ENCODE data around the gene SKI. TPM values are rescaled to one million over a fixed set of nuclear protein-coding genes. Genes with fewer than 3 reads are reported as not detected.
A peak's percentile ranks its signal among the peaks of the same experiment; 100 is the strongest.

SKI gene
- total and polyA plus RNA-seq, 9 of the 15 experiments (the other 6 are each of a cell fraction or from before 2014, with no cell fraction given): 0.10 to 60.5 (median 4.6) TPM

- CTCF ChIA-PET (ENCODE audit: low intra/inter-chr PET ratio): no interaction called here
- ATAC-seq: peak; percentile 21; the same call in 1 of the 3 replicates
- intact Hi-C loops (cut with micrococcal nuclease): no loop called here
- peak overlapping the region in 1 of 2 experiments; percentile 36; a peak in 1 of 4 replicates for H3K9ac ChIP-seq (ENCODE audit: insufficient read depth in 1 of 2, low read depth in 2 of 2, low read length in 2 of 2)
- H4K20me1 ChIP-seq (replicated peaks; ENCODE audit: control insufficient read depth, insufficient read depth, low read length): peaks cover 12% of the 10 kb centered on the region
- H3K4me1 ChIP-seq (replicated peaks in 1 of 2; ENCODE audit: control insufficient read depth in 2 of 2, insufficient read depth in 2 of 2, low read length in 2 of 2): peaks cover 0 to 39% of the 10 kb centered on the region in 2 experiments; a peak in 2 of 5 replicates
- peak; percentile 6 for FAIRE-seq
- WGBS (ENCODE audit: insufficient coverage, low coverage, missing lambda C conversion rate): 3% methylated on average over 23 of the region's 24 CpGs
- no peak overlapping the region for H3K4me3 ChIP-seq
- no peaks in the 10 kb centered on the region for H3K79me2 ChIP-seq (ENCODE audit: control insufficient read depth, insufficient read depth, low read length)
- BruUV-seq (replicated peaks): no TSS peak
- no peaks in the 10 kb centered on the region for H3K36me3 ChIP-seq (ENCODE audit: control insufficient read depth, insufficient read depth, low read length)
- H3K9me1 ChIP-seq (ENCODE audit: control insufficient read depth, insufficient read depth, low read length): no peaks in the 10 kb centered on the region
- POLR2A ChIA-PET: interaction anchor here (0.6 kb wide), 1 partner anchor 89 kb away, joined by 3 read pairs; no protein-coding TSS in a partner anchor
- peak; percentile 46 to 67 (median 56) for DNase-seq (ENCODE audit: extremely low read depth in 1 of 4, low spot score in 3 of 4)
- H3K27ac ChIP-seq (ENCODE audit: extremely low read depth, low read depth, low read length): no peak overlapping the region
- no peak overlapping the region for H2AFZ ChIP-seq (ENCODE audit: low read depth, low read length)
- in situ Hi-C loops (cut with MboI): no loop called here
- H3K4me2 ChIP-seq (ENCODE audit: insufficient read depth, low read length): no peak overlapping the region
- no peaks in the 10 kb centered on the region for H3K9me3 ChIP-seq (replicated peaks; ENCODE audit: control insufficient read depth, insufficient read depth, low read depth, low read length)
- H3K27me3 ChIP-seq (ENCODE audit: control insufficient read depth in 2 of 2, insufficient read depth in 2 of 2, low read length in 2 of 2): peaks cover 67 to 88% of the 10 kb centered on the region in 2 experiments; a peak in 4 of 5 replicates
- no peak for TF ChIP-seq ZNF143 (CRISPR knock-in tag; IDR thresholded peaks at IDR 0.05)
- no peak for TF ChIP-seq PBX2 (CRISPR knock-in tag; IDR thresholded peaks at IDR 0.05; ENCODE audit: low read depth)
- no peak for TF ChIP-seq PBX2 (tag; conservative IDR thresholded peaks at IDR 0.05; ENCODE audit: low read depth)
- no peak for TF ChIP-seq ARID3B (CRISPR knock-in tag; IDR thresholded peaks at IDR 0.05; ENCODE audit: borderline replicate concordance)
- TF ChIP-seq ZNF175 (CRISPR knock-in tag; IDR thresholded peaks at IDR 0.05; ENCODE audit: low read depth): no peak
- no peak for TF ChIP-seq ADNP (tag; IDR thresholded peaks at IDR 0.05)
- peak; percentile 82 for TF ChIP-seq CBFA2T3 (IDR thresholded peaks at IDR 0.05)
- TF ChIP-seq NR1H2 (CRISPR knock-in tag; IDR thresholded peaks at IDR 0.05): no peak
- no peak for TF ChIP-seq POU5F1 (IDR thresholded peaks at IDR 0.05; ENCODE audit: borderline replicate concordance, low read depth, low read length, partially characterized antibody)
- peak; percentile 73 for TF ChIP-seq TCF3 (CRISPR knock-in tag; IDR thresholded peaks at IDR 0.05)
- no peak for TF ChIP-seq PTTG1 (tag; IDR thresholded peaks at IDR 0.05; ENCODE audit: low read depth)
- TF ChIP-seq CEBPG (CRISPR knock-in tag; IDR thresholded peaks at IDR 0.05): no peak
- no peak for TF ChIP-seq CEBPG (tag; conservative IDR thresholded peaks at IDR 0.05 in 1 of 2, IDR thresholded peaks at IDR 0.05 in 1 of 2)
- peak; percentile 46; the same call in 1 of the 2 replicates for TF ChIP-seq TFAP4 (CRISPR knock-in tag; IDR thresholded peaks at IDR 0.05; ENCODE audit: borderline replicate concordance)
- TF ChIP-seq TAL1 (IDR thresholded peaks at IDR 0.05): peak; percentile 53; the same call in 1 of the 2 replicates
- no peak for TF ChIP-seq CREB1 (IDR thresholded peaks at IDR 0.05)
- TF ChIP-seq CREB1 (CRISPR knock-in tag; IDR thresholded peaks at IDR 0.05): peak; percentile 62
- TF ChIP-seq HDAC6 (IDR thresholded peaks at IDR 0.05; ENCODE audit: low read depth, low read length): no peak
Measured at GRCh38 chr1:2345297-2346075, 117.4 kb downstream of the SKI start.

Measured in K562 (cell line).